ENCODE results near the gene FXN. TPM values are rescaled to one million over a fixed set of nuclear protein-coding genes. Genes with fewer than 3 reads are reported as not detected.

Gene FXN
- total RNA-seq, 1 experiment from 2014 or later: 24.1 TPM

- Histone ChIP-seq H2AFZ (ENCODE audit: low read depth, low read length, poor library complexity, severe bottlenecking) (no peak overlapping the region), H3K9ac (ENCODE audit: low read length) (no peak overlapping the region), H3K27me3 (ENCODE audit: insufficient read depth, low read length) (0 out of 2 replicates have a peak, but pooled peaks cover 7% of the 10 kb centered on the region), H4K20me1 (ENCODE audit: insufficient read depth) (no peaks in the 10 kb centered on the region), H3K9me2 (ENCODE audit: insufficient read depth) (no peaks in the 10 kb centered on the region), H3K36me3 (ENCODE audit: control insufficient read depth in 1 of 2, insufficient read depth in 2 of 2, low read length in 2 of 2) (no peaks in the 10 kb centered on the region), H3K4me2 (ENCODE audit: low read length) (no peak overlapping the region), H3K79me2 (ENCODE audit: insufficient read depth, low read length) (no peaks in the 10 kb centered on the region), H3K4me3 (replicated peaks in 1 of 2; ENCODE audit: low read depth in 1 of 2, low read length in 2 of 2) (no peak overlapping the region), H3K9me3 (ENCODE audit: control insufficient read depth in 1 of 2, insufficient read depth in 1 of 2, low read depth in 1 of 2, low read length in 2 of 2) (no peaks in the 10 kb centered on the region), H3K27ac (ENCODE audit: low read depth, low read length) (no peak overlapping the region), H3K4me1 (ENCODE audit: control insufficient read depth in 1 of 2, insufficient read depth in 2 of 2, low read length in 2 of 2) (no peaks in the 10 kb centered on the region)
- intact Hi-C loops (cut with micrococcal nuclease): loop anchor here (1.0 to 10.0 kb wide), 2 partner anchors 244 to 415 kb away; no protein-coding TSS in a partner anchor
- no TSS peak for BruUV-seq (replicated peaks)
- RAD21 ChIA-PET (ENCODE audit: low non-redundant PET in 1 of 2, low total read pairs in 2 of 2, uncharacterized antibody in 2 of 2, unreplicated experiment in 2 of 2): no interaction called here
- DNase-seq (ENCODE audit: low read depth, low spot score) (no peak), ATAC-seq (no peak)
- POLR2A ChIA-PET: no interaction called here
- TF ChIP-seq ZFX (IDR thresholded peaks at IDR 0.05) (no peak), ZNF274 (IDR thresholded peaks at IDR 0.05; ENCODE audit: low read depth, low read length) (no peak), RAD21 (IDR thresholded peaks at IDR 0.05; ENCODE audit: low read depth) (no peak), SRF (IDR thresholded peaks at IDR 0.05; ENCODE audit: low read depth) (no peak), ATF3 (IDR thresholded peaks at IDR 0.05) (no peak), FOSL1 (IDR thresholded peaks at IDR 0.05; ENCODE audit: low read depth) (no peak)
- TF ChIP-seq, protein P1, sequence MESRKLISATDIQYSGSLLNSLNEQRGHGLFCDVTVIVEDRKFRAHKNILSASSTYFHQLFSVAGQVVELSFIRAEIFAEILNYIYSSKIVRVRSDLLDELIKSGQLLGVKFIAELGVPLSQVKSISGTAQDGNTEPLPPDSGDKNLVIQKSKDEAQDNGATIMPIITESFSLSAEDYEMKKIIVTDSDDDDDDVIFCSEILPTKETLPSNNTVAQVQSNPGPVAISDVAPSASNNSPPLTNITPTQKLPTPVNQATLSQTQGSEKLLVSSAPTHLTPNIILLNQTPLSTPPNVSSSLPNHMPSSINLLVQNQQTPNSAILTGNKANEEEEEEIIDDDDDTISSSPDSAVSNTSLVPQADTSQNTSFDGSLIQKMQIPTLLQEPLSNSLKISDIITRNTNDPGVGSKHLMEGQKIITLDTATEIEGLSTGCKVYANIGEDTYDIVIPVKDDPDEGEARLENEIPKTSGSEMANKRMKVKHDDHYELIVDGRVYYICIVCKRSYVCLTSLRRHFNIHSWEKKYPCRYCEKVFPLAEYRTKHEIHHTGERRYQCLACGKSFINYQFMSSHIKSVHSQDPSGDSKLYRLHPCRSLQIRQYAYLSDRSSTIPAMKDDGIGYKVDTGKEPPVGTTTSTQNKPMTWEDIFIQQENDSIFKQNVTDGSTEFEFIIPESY (IDR thresholded peaks at IDR 0.05; ENCODE audit: extremely low read depth, insufficient replicate concordance, low read length): no peak
- TF ChIP-seq, protein P2, sequence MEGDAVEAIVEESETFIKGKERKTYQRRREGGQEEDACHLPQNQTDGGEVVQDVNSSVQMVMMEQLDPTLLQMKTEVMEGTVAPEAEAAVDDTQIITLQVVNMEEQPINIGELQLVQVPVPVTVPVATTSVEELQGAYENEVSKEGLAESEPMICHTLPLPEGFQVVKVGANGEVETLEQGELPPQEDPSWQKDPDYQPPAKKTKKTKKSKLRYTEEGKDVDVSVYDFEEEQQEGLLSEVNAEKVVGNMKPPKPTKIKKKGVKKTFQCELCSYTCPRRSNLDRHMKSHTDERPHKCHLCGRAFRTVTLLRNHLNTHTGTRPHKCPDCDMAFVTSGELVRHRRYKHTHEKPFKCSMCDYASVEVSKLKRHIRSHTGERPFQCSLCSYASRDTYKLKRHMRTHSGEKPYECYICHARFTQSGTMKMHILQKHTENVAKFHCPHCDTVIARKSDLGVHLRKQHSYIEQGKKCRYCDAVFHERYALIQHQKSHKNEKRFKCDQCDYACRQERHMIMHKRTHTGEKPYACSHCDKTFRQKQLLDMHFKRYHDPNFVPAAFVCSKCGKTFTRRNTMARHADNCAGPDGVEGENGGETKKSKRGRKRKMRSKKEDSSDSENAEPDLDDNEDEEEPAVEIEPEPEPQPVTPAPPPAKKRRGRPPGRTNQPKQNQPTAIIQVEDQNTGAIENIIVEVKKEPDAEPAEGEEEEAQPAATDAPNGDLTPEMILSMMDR (IDR thresholded peaks at IDR 0.05 in 2 of 3, conservative IDR thresholded peaks at IDR 0.05 in 1 of 3; ENCODE audit: borderline replicate concordance in 1 of 3, insufficient read depth in 1 of 3, low read depth in 2 of 3, low read length in 2 of 3): no peak
- CTCF ChIA-PET: interaction anchor here (0.8 to 1.5 kb wide), 8 partner anchors 9 to 490 kb away, joined by 3 to 14 read pairs (median 4); no protein-coding TSS in a partner anchor
These were observed 36.7 kb upstream of the FXN start for GRCh38 chr9:68998812-68999211.

All from HCT116 (cell line).